ENCODE measurements around the gene XCL2.

DNA sequence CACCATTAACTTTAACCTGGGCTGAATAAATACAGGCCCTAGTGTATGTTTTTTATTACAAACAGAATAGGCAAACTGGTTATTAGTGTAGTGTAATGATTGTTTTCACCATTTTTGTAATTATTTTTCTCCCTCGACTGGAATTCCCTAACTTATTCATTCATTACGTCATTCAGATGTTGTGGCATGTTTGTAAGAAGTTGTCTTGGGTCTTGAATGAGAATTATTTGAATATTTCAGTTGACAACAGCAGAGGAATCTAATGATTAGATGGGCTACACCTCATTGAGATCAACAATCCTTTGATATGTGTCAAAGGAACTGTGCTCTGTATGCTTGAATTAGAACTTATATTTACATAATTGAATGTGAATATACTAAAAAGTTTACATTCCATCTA lies 45.4 kb upstream of the XCL2 start:
- TF ChIP-seq, protein P1, sequence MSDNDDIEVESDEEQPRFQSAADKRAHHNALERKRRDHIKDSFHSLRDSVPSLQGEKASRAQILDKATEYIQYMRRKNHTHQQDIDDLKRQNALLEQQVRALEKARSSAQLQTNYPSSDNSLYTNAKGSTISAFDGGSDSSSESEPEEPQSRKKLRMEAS (IDR thresholded peaks at IDR 0.05): no peak
- TF ChIP-seq, protein P2, sequence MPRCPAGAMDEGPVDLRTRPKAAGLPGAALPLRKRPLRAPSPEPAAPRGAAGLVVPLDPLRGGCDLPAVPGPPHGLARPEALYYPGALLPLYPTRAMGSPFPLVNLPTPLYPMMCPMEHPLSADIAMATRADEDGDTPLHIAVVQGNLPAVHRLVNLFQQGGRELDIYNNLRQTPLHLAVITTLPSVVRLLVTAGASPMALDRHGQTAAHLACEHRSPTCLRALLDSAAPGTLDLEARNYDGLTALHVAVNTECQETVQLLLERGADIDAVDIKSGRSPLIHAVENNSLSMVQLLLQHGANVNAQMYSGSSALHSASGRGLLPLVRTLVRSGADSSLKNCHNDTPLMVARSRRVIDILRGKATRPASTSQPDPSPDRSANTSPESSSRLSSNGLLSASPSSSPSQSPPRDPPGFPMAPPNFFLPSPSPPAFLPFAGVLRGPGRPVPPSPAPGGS (IDR thresholded peaks at IDR 0.05): no peak
- TF ChIP-seq JUN (IDR thresholded peaks at IDR 0.05) (no peak), RNF2 (IDR thresholded peaks at IDR 0.05; ENCODE audit: borderline replicate concordance, low read depth) (no peak), POLR2A (IDR thresholded peaks at IDR 0.05; ENCODE audit: low read length) (no peak), POLR2AphosphoS2 (conservative IDR thresholded peaks at IDR 0.05; ENCODE audit: low read length) (no peak), MAFK (IDR thresholded peaks at IDR 0.05; ENCODE audit: partially characterized antibody) (no peak), SMC3 (IDR thresholded peaks at IDR 0.05) (no peak), CHD2 (IDR thresholded peaks at IDR 0.05; ENCODE audit: low read length, partially characterized antibody) (no peak)
- TF ChIP-seq, protein P3, sequence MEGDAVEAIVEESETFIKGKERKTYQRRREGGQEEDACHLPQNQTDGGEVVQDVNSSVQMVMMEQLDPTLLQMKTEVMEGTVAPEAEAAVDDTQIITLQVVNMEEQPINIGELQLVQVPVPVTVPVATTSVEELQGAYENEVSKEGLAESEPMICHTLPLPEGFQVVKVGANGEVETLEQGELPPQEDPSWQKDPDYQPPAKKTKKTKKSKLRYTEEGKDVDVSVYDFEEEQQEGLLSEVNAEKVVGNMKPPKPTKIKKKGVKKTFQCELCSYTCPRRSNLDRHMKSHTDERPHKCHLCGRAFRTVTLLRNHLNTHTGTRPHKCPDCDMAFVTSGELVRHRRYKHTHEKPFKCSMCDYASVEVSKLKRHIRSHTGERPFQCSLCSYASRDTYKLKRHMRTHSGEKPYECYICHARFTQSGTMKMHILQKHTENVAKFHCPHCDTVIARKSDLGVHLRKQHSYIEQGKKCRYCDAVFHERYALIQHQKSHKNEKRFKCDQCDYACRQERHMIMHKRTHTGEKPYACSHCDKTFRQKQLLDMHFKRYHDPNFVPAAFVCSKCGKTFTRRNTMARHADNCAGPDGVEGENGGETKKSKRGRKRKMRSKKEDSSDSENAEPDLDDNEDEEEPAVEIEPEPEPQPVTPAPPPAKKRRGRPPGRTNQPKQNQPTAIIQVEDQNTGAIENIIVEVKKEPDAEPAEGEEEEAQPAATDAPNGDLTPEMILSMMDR (IDR thresholded peaks at IDR 0.05): no peak
- TF ChIP-seq, protein P4, sequence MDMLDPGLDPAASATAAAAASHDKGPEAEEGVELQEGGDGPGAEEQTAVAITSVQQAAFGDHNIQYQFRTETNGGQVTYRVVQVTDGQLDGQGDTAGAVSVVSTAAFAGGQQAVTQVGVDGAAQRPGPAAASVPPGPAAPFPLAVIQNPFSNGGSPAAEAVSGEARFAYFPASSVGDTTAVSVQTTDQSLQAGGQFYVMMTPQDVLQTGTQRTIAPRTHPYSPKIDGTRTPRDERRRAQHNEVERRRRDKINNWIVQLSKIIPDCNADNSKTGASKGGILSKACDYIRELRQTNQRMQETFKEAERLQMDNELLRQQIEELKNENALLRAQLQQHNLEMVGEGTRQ (IDR thresholded peaks at IDR 0.05): no peak

Data from A549 (cell line).